HG02938 (cell line): Measurements from ENCODE around the gene ELP1.
"Not testable (repeated sequence)": the region's sequence is repeated elsewhere in the genome, so short reads cannot be mapped to it uniquely, and the experiment has no call there.

Experiments used
- ATAC-seq: cut with Tn5 transposase; IDR thresholded peaks from one replicate; pipeline ENCODE4 v1.9.1; 2021; ENCODE audit warnings: mild to moderate bottlenecking, moderate library complexity; ENCODE audit not compliant: unreplicated experiment

The ELP1 gene, protein sequence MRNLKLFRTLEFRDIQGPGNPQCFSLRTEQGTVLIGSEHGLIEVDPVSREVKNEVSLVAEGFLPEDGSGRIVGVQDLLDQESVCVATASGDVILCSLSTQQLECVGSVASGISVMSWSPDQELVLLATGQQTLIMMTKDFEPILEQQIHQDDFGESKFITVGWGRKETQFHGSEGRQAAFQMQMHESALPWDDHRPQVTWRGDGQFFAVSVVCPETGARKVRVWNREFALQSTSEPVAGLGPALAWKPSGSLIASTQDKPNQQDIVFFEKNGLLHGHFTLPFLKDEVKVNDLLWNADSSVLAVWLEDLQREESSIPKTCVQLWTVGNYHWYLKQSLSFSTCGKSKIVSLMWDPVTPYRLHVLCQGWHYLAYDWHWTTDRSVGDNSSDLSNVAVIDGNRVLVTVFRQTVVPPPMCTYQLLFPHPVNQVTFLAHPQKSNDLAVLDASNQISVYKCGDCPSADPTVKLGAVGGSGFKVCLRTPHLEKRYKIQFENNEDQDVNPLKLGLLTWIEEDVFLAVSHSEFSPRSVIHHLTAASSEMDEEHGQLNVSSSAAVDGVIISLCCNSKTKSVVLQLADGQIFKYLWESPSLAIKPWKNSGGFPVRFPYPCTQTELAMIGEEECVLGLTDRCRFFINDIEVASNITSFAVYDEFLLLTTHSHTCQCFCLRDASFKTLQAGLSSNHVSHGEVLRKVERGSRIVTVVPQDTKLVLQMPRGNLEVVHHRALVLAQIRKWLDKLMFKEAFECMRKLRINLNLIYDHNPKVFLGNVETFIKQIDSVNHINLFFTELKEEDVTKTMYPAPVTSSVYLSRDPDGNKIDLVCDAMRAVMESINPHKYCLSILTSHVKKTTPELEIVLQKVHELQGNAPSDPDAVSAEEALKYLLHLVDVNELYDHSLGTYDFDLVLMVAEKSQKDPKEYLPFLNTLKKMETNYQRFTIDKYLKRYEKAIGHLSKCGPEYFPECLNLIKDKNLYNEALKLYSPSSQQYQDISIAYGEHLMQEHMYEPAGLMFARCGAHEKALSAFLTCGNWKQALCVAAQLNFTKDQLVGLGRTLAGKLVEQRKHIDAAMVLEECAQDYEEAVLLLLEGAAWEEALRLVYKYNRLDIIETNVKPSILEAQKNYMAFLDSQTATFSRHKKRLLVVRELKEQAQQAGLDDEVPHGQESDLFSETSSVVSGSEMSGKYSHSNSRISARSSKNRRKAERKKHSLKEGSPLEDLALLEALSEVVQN (N-terminal part only)

DNA sequence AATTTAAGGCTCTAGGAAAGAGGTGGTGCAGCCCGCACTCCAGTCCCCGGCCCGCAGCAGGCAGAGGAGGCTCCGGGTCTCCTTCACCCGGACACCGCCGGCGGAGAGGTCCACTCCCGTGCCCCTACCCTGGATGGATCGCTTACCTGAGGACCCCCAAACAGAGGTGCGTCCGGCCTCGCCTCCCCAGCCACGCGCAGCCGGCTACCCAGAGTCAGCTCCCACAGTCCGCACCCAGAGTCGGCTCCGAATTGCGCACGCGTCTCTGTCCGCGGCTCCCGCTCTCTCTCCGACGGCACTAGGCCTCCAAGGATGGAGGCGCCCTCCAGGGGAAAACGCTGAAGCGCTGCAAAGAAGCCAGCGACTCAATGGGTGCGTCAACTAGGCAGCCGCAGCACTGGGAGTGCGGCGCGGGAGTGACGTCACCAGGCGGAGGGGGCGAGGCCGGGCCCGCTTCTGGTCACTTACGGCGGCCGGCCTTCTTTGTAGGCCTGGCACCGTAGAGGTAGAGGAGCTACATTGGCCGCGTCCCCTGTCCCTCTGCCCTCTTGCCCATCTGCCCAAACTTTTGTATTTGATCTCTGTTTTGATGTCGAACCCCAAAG is at the start of gene ELP1:
Gene ELP1, minus strand, starts transcription at position 407 of the 605 bp plus-strand sequence. CDS start 2,978 bp downstream, outside the sequence.
- peak; percentile 81 for ATAC-seq

DNA sequence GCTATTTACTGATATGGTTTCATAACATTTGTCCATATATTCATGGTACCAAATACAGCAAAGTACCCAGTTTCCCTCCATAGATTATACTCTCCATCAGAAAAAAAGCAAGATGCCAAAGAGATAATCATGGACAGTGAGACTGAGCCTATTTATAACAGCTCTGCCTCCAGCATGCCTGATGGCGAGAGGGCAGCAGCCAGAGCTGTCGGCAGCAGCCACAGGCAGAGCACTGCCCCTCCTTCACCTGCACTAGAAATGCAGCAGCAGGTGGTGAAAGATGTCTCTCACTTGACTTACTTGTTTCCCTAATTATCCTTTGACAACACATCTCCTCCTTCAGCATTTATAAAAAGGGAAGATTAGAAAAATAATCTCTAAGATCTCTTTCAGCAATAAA is 47.0 kb upstream of the ELP1 start:
- ATAC-seq = no peak

DNA sequence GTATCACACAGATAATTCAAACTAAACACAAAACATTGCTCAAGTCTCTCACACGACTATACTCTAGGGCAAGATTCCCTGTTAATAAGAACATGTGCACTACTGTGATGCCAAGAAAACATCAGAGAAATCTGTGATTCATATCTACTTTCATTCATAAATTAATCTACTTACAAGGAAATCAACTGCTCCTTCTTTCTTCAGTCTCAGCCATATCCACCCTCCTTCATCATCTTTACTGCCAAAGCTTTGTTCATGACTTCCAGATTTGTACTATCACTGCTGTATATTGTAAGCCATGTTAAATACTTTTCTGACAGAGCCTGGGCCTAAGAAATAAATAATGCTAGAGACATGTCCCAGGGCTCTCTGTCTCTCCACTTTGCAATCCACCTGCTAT is 44.3 kb upstream of the ELP1 start:
- no peak for ATAC-seq

GRCh38 chr9:108973895-108974294 is 40.0 kb upstream of the ELP1 start:
- ATAC-seq = no peak

GRCh38 chr9:108972626-108973209 is 38.8 kb upstream of the ELP1 start:
- ATAC-seq = no peak

- ATAC-seq = no peak
These were observed 38.3 kb upstream of the ELP1 start for GRCh38 chr9:108972186-108972585.

DNA sequence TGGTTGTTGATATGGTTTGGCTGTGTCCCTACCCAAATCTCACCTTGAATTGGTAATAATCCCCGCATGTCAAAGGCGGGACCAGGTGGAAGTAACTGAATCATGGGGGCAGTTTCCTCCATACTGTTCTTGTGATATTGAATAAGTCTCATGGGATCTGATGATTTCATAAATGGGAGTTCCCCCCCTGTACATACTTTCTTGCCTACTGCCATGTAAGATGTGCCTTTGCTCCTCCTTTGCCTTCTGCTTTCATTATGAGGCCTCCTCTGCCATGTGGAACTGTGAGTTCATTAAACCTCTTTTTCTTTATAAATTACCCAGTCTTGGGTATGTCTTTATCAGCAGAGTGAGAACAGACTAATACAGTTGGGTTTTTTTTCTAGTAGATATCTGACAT is 37.5 kb upstream of the ELP1 start:
- ATAC-seq = not testable (repeated sequence)

- no peak for ATAC-seq
These were observed 34.0 kb upstream of the ELP1 start for GRCh38 chr9:108967916-108968315.

GRCh38 chr9:108963459-108964143 is 29.7 kb upstream of the ELP1 start:
- ATAC-seq = no peak

- no peak for ATAC-seq
These were observed 27.2 kb upstream of the ELP1 start for GRCh38 chr9:108961151-108961550.

DNA sequence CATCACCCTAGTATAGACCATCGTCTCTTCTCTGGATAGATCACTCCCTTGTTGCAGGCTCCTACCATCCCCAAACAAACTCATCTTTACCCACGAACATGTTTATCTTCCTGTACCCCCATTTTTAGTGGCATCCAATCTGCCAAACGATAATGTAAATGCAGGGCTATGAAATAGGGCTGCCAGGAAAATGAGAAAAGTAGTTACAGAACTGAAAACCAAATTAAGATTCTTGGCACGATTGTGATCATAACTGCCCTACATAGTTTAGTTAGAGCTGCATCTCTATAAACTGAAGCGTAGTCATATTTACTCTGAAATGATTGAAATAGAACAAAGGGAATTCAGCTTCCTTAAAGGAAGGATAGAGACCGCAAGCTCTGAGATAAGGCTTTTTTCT is 26.4 kb upstream of the ELP1 start:
- no peak for ATAC-seq

DNA sequence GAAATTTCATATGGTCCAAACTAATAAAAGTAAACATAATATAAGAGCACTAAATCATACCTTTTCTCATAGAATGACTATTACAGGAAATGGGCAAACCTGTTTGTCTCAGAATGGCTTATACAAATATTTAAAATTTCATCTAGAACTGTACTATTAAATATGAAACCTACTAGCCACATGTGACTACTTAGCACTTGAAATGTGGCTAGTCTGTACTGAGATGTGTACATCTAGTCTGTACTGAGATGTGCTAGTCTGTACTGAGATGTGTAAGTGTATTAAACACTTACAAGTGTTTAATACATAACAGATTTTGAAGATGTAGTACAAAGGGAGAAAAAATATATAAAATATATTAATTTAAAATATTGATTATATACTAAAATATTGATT is 22.7 kb upstream of the ELP1 start:
- no peak for ATAC-seq

- ATAC-seq = no peak
These were observed 22.2 kb upstream of the ELP1 start for GRCh38 chr9:108956022-108956630.

DNA sequence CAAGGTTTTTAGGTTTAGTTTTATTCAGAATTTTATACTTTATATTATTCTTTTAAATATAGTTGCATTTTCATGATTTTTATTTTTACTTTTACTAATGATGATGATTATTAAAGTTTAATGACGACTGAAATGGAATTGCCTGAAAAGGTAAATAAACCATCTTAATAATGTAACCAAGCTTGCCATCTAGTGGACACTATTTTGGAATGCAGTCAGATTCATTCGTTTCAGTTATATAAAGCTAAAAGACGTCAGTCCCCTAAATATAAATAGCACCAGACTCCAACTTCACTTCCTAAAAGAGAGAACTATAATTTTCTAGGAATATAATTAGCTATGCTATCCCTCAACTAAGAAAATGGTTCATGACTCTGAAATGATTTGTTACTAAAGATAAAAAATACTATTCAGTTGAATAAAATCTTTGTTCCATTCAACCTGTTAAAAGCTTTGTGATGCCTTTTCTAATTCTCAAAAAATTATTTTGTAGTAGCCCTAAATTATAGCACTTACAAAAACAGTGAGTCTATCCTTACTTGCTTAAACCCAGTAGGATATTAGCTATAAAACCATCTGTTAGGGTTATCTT is 20.2 kb upstream of the ELP1 start:
- ATAC-seq = no peak

DNA sequence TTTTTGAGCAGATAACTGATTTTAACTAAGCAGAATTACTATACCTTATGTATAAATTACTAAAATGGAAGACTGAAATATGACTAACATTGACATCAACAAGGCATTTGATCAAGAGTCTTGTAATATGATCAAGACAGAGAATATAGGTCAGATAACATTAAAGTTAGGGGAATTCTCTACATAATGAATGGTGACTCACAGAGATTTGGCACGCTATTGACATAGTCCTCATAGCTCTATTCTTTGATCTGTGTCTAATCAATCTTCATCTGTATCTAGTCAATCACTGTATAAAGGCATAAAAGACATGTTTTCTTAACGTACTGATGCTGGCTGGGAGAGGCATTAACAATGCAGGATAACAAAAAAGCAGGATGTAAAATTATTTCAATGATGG is 17.7 kb upstream of the ELP1 start:
- ATAC-seq = no peak

DNA sequence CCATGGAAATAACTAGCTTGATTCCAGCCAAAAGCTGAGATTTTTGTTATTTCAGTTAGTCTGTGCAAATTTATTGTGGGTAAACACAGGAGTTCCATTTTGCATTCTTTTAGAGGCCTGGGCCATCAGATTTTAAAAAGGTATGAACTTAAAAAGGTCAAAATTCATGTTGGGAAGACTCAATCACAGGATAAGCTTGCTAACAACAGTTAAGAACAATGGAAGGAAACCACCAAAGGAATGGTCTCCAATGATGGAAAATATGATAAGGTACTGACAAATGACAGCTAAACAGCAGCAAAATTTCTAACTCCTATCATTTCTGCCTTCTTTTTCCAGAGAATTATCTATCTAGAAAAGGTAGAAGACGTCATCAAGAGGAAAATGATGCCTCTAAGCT is 16.2 kb upstream of the ELP1 start:
- ATAC-seq = no peak

GRCh38 chr9:108939975-108940374 is 6.1 kb upstream of the ELP1 start:
- no peak for ATAC-seq

GRCh38 chr9:108937561-108938305 is 3.8 kb upstream of the ELP1 start:
- no peak for ATAC-seq
